HG03469 (cell line): Measurements from ENCODE around the gene DHX16.

Source experiments
- ATAC-seq: cut with Tn5 transposase; IDR thresholded peaks from one replicate; pipeline ENCODE4 v1.9.1; 2021; ENCODE audit warnings: mild to moderate bottlenecking, moderate library complexity, moderate number of reproducible peaks; ENCODE audit not compliant: unreplicated experiment

The DHX16 gene

GRCh38 chr6:30696432-30696831, 23.6 kb upstream of the DHX16 start:
- no peak for ATAC-seq

- ATAC-seq = no peak
Measured at GRCh38 chr6:30691208-30691847, 18.5 kb upstream of the DHX16 start.

GRCh38 chr6:30690403-30691207, 17.8 kb upstream of the DHX16 start, which contains the start of gene NRM:
TSS of gene NRM (minus strand) at chr6:30690984. CDS start at chr6:30690974, 10 bp downstream.
- ATAC-seq = no peak

- no peak for ATAC-seq
Measured at GRCh38 chr6:30689985-30690384, 17.2 kb upstream of the DHX16 start.

GRCh38 chr6:30689022-30689865, 16.4 kb upstream of the DHX16 start:
- no peak for ATAC-seq

- no peak for ATAC-seq
Measured at GRCh38 chr6:30688569-30688968, 15.8 kb upstream of the DHX16 start.

- no peak for ATAC-seq
Measured at GRCh38 chr6:30687659-30688431, 15.0 kb upstream of the DHX16 start.

GRCh38 chr6:30686908-30687658, 14.3 kb upstream of the DHX16 start:
- peak; percentile 33 for ATAC-seq

GRCh38 chr6:30686009-30686907, 13.5 kb upstream of the DHX16 start, which contains the start of gene PPP1R18:
TSS of gene PPP1R18 (minus strand) at chr6:30686645. CDS start at chr6:30686018, 627 bp downstream.
- ATAC-seq = no peak

GRCh38 chr6:30685157-30686008, 12.6 kb upstream of the DHX16 start:
- ATAC-seq = no peak

GRCh38 chr6:30684386-30685156, 11.8 kb upstream of the DHX16 start:
- no peak for ATAC-seq

- no peak for ATAC-seq
Measured at GRCh38 chr6:30683980-30684338, 11.2 kb upstream of the DHX16 start.

- no peak for ATAC-seq
Measured at GRCh38 chr6:30683183-30683979, 10.6 kb upstream of the DHX16 start.

GRCh38 chr6:30682143-30683117, 9.6 kb upstream of the DHX16 start:
- ATAC-seq = peak; percentile 34

- no peak for ATAC-seq
Measured at GRCh38 chr6:30681766-30682142, 8.9 kb upstream of the DHX16 start.
